Liver (tissue), 9 donors: ENCODE data around the gene PDGFA. TPM values are rescaled to one million over a fixed set of nuclear protein-coding genes. Genes with fewer than 3 reads are reported as not detected.

Source experiments
- DNase-seq: peaks from one replicate; pipeline ENCODE4 v3.0.0-alpha.2; 2017; ENCODE audit warnings: low spot score
- H3K27ac ChIP-seq, 2 donors: one replicate each; pipeline ENCODE4 v1.7.0; 2013; ENCODE audit warnings: inconsistent platforms in 2 of 2, low read length in 2 of 2, control low read depth in 1 of 2, low read depth in 1 of 2, mild to moderate bottlenecking in 1 of 2
- H3K27me3 ChIP-seq, 4 donors: one replicate each; pipeline versions ENCODE4 v1.6.1 to v1.7.0; 2013; ENCODE audit warnings: low read length in 3 of 4, inconsistent platforms in 1 of 4, mild to moderate bottlenecking in 1 of 4, moderate library complexity in 1 of 4; ENCODE audit not compliant: control insufficient read depth in 4 of 4, insufficient read depth in 4 of 4
- H3K36me3 ChIP-seq, 4 donors: one replicate each; pipeline versions ENCODE4 v1.6.1 to v1.7.0; 2013; ENCODE audit warnings: low read length in 3 of 4, mild to moderate bottlenecking in 3 of 4, low read depth in 1 of 4, moderate library complexity in 1 of 4; ENCODE audit not compliant: control insufficient read depth in 4 of 4, insufficient read depth in 3 of 4
- H3K4me1 ChIP-seq, 4 donors: one replicate each; pipeline versions ENCODE4 v1.6.1 to v1.7.0; 2013; ENCODE audit warnings: low read length in 3 of 4, mild to moderate bottlenecking in 3 of 4, moderate library complexity in 1 of 4; ENCODE audit not compliant: control insufficient read depth in 4 of 4, insufficient read depth in 4 of 4
- H3K4me3 ChIP-seq, 3 donors: one replicate each; pipeline versions ENCODE4 v1.6.1 to v1.7.0; 2013; ENCODE audit warnings: low read length in 3 of 3, control low read depth in 1 of 3, low read depth in 1 of 3, mild to moderate bottlenecking in 1 of 3
- H3K9ac ChIP-seq, 2 donors: one replicate each; pipeline ENCODE4 v1.7.0; 2013; ENCODE audit warnings: low read length in 2 of 2, mild to moderate bottlenecking in 2 of 2, moderate library complexity in 2 of 2, control low read depth in 1 of 2, low read depth in 1 of 2
- H3K9me3 ChIP-seq, 4 donors: one replicate each; pipeline versions ENCODE4 v1.6.1 to v1.7.0; 2013; ENCODE audit warnings: low read length in 3 of 4; ENCODE audit not compliant: control insufficient read depth in 4 of 4
- CTCF ChIP-seq: fragments of 150-350 bp; IDR thresholded peaks from 2 replicates; pipeline ENCODE4 v1.5.1; 2017; ENCODE audit warnings: improper control_type of control experiment, low read depth, low read length; ENCODE audit not compliant: missing input control
- EGR1 ChIP-seq, 2 donors: IDR thresholded peaks; 2 replicates each; pipeline ENCODE4 v1.6.1; 2016 to 2018; ENCODE audit warnings: antibody characterized with exemption in 2 of 2, low read depth in 2 of 2
- FOXA1 ChIP-seq: IDR thresholded peaks from 2 replicates; pipeline ENCODE4 v1.6.1; 2016; ENCODE audit warnings: antibody characterized with exemption
- FOXA2 ChIP-seq: IDR thresholded peaks from 2 replicates; pipeline ENCODE4 v1.6.1; 2016; ENCODE audit warnings: antibody characterized with exemption
- GABPA ChIP-seq, 2 donors: IDR thresholded peaks in 1 of 2; conservative IDR thresholded peaks in 1 of 2; 2 replicates each; pipeline ENCODE4 v1.6.1; 2016; ENCODE audit warnings: antibody characterized with exemption in 2 of 2, mild to moderate bottlenecking in 1 of 2, moderate library complexity in 1 of 2
- HNF4A ChIP-seq, 2 donors: conservative IDR thresholded peaks; 2 replicates each; pipeline ENCODE4 v1.6.1; 2016; ENCODE audit warnings: antibody characterized with exemption in 2 of 2, mild to moderate bottlenecking in 2 of 2
- HNF4G ChIP-seq: IDR thresholded peaks from 2 replicates; pipeline ENCODE4 v1.6.1; 2016; ENCODE audit warnings: antibody characterized with exemption
- JUND ChIP-seq, 2 donors: IDR thresholded peaks; 2 replicates each; pipeline ENCODE4 v1.6.1; 2016; ENCODE audit warnings: antibody characterized with exemption in 2 of 2
- NR2F2 ChIP-seq: IDR thresholded peaks from 2 replicates; pipeline ENCODE4 v1.6.1; 2016; ENCODE audit warnings: antibody characterized with exemption
- RAD21 ChIP-seq, 2 donors: IDR thresholded peaks; 2 replicates each; pipeline ENCODE4 v1.6.1; 2016; ENCODE audit warnings: antibody characterized with exemption in 2 of 2, mild to moderate bottlenecking in 2 of 2
- REST ChIP-seq: IDR thresholded peaks from 2 replicates; pipeline ENCODE4 v1.6.1; 2016; ENCODE audit warnings: antibody characterized with exemption, mild to moderate bottlenecking
- RXRA ChIP-seq, 2 donors: IDR thresholded peaks; 2 replicates each; pipeline ENCODE4 v1.6.1; 2017 to 2018; ENCODE audit warnings: antibody characterized with exemption in 2 of 2, mild to moderate bottlenecking in 1 of 2
- SP1 ChIP-seq: IDR thresholded peaks from 2 replicates; pipeline ENCODE4 v1.6.1; 2018; ENCODE audit warnings: antibody characterized with exemption, mild to moderate bottlenecking
- TAF1 ChIP-seq: conservative IDR thresholded peaks from 2 replicates; pipeline ENCODE4 v1.6.1; 2016; ENCODE audit warnings: antibody characterized with exemption, mild to moderate bottlenecking
- YY1 ChIP-seq: IDR thresholded peaks from 2 replicates; pipeline ENCODE4 v1.6.1; 2016; ENCODE audit warnings: antibody characterized with exemption, mild to moderate bottlenecking
- WGBS: extraction: QIAGEN DNeasy Blood & Tissue Kit; methylation state at CpG from one replicate; pipeline ENCODE4 v1.1.7; 2013; 5-methylcytosine and 5-hydroxymethylcytosine counted together
- polyA plus RNA-seq, 2 donors: library from polyadenylated mRNA; stranded (reverse) in 1 of 2; unstranded in 1 of 2; fragments of 200-250 nt in 1 of 2; fragments of >200 nt in 1 of 2; fragmentation: Nextera tagmentation in 1 of 2; extraction: Ambion mirVana in 1 of 2; gene quantifications; one replicate each; pipeline versions ENCODE4 v1.2.1 to v1.2.3, GENCODE V29; 2013 to 2015
- total RNA-seq, 2 donors: library from RNA; depleted of rRNA; stranded (reverse); fragments of >200 nt; gene quantifications; one replicate each; pipeline ENCODE4 v1.2.3, GENCODE V29; 2014
- TF ChIP-seq, protein P1 (sequence below): IDR thresholded peaks from 2 replicates; pipeline ENCODE4 v1.6.1; 2016; ENCODE audit warnings: antibody characterized with exemption
- TF ChIP-seq, protein P2 (sequence below): IDR thresholded peaks from 2 replicates; pipeline ENCODE4 v1.6.1; 2016; ENCODE audit warnings: antibody characterized with exemption
- TF ChIP-seq, protein P3 (sequence below): IDR thresholded peaks from 2 replicates; pipeline ENCODE4 v1.6.1; 2016; ENCODE audit warnings: antibody characterized with exemption
- donor health status: healthy.
- donor health status: healthy.
- donor health status: healthy.
- donor health status: healthy.
- donor health status: healthy.

PDGFA gene
- total and polyA plus RNA-seq, 4 donors = 1.4 to 5.1 (median 2.0) TPM

GRCh38 chr7:452226-452751 is 67.4 kb downstream of the PDGFA start:
- no peak overlapping the region for H3K9ac ChIP-seq
- 29% methylated on average over 30 of the region's 30 CpGs for WGBS
- no peak overlapping the region for H3K27ac ChIP-seq
- no peak overlapping the region for H3K4me3 ChIP-seq
- no peak for DNase-seq
- H3K4me1 ChIP-seq = no peaks in the 10 kb centered on the region
- no peaks in the 10 kb centered on the region for H3K36me3 ChIP-seq
- H3K9me3 ChIP-seq = no peaks in the 10 kb centered on the region
- TF ChIP-seq FOXA2 (no peak), YY1 (no peak), SP1 (no peak)
- TF ChIP-seq, protein P1, sequence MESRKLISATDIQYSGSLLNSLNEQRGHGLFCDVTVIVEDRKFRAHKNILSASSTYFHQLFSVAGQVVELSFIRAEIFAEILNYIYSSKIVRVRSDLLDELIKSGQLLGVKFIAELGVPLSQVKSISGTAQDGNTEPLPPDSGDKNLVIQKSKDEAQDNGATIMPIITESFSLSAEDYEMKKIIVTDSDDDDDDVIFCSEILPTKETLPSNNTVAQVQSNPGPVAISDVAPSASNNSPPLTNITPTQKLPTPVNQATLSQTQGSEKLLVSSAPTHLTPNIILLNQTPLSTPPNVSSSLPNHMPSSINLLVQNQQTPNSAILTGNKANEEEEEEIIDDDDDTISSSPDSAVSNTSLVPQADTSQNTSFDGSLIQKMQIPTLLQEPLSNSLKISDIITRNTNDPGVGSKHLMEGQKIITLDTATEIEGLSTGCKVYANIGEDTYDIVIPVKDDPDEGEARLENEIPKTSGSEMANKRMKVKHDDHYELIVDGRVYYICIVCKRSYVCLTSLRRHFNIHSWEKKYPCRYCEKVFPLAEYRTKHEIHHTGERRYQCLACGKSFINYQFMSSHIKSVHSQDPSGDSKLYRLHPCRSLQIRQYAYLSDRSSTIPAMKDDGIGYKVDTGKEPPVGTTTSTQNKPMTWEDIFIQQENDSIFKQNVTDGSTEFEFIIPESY = no peak
- H3K27me3 ChIP-seq = peaks cover 0 to 2% (median 0%) of the 10 kb centered on the region in 4 donors

DNA sequence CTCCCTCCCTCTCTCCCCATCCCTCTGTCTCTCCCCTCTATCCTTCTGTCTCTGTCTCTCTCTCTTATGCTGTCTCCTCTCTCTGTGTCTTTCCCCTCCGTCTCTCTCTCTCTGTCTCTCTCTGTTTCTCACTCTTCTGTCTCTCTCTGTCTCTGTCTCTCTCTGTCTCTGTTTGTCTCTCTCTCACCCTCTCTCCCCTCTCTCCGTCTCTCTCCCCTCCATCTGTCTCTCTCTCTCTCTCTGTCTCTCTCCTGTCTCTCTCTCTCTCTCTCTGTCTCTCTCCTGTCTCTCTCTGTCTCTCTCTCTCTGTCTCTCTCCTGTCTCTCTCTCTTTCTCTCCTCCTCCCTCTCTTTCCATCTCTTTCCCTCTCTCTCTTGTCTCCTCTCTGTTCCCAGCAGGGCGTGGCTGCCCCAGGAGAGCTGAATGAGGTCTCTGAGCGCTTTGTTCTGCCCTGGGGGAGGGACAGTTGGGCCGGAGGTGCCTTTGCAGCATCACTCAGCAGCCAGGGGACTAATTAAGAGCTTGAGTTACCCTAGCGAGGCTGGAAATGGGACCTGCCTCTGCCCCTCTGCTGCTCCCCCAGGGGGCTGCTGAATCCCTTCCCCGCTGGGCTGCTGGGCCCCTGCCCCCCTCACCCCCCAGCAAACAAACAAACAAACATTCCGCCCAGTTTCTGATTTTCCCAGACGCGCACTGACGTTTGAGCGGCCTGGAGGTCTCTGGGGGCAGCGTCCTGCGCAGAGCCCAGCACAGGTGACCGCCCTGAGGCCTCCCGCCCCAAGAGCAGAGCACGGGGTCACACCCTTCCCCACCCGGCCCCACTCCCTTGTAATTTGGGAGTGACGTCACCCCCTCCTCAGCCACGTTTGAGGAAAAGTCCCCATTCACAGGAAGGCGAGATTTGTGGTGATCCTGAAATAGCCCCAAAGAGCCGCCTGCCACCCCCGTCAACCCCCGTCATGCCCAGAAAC is 68.1 kb downstream of the PDGFA start:
- DNase-seq = no peak
- H3K36me3 ChIP-seq = no peaks in the 10 kb centered on the region
- WGBS = 32% methylated on average over 24 of the region's 24 CpGs
- H3K9me3 ChIP-seq = no peaks in the 10 kb centered on the region
- H3K27ac ChIP-seq = no peak overlapping the region
- H3K4me1 ChIP-seq = no peaks in the 10 kb centered on the region
- TF ChIP-seq FOXA2 (no peak), GABPA (IDR thresholded peaks at IDR 0.05 in 1 of 2, conservative IDR thresholded peaks at IDR 0.05 in 1 of 2) (no peak), JUND (IDR thresholded peaks at IDR 0.05) (no peak), SP1 (no peak), RXRA (IDR thresholded peaks at IDR 0.05) (no peak), EGR1 (IDR thresholded peaks at IDR 0.05; ENCODE audit: low read depth in 2 of 2) (no peak), TAF1 (no peak), HNF4A (conservative IDR thresholded peaks at IDR 0.05) (no peak), REST (no peak), YY1 (no peak), FOXA1 (no peak), NR2F2 (no peak), CTCF (no peak), RAD21 (IDR thresholded peaks at IDR 0.05) (no peak), HNF4G (no peak)
- TF ChIP-seq, protein P2, sequence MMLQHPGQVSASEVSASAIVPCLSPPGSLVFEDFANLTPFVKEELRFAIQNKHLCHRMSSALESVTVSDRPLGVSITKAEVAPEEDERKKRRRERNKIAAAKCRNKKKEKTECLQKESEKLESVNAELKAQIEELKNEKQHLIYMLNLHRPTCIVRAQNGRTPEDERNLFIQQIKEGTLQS = no peak
- TF ChIP-seq, protein P3, sequence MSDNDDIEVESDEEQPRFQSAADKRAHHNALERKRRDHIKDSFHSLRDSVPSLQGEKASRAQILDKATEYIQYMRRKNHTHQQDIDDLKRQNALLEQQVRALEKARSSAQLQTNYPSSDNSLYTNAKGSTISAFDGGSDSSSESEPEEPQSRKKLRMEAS = no peak
- TF ChIP-seq, protein P1 = no peak
- no peak overlapping the region for H3K9ac ChIP-seq
- peaks cover 0 to 2% (median 0%) of the 10 kb centered on the region in 4 donors for H3K27me3 ChIP-seq
- H3K4me3 ChIP-seq = no peak overlapping the region
